Measurements from ENCODE around the gene MCC.

Gene MCC

DNA sequence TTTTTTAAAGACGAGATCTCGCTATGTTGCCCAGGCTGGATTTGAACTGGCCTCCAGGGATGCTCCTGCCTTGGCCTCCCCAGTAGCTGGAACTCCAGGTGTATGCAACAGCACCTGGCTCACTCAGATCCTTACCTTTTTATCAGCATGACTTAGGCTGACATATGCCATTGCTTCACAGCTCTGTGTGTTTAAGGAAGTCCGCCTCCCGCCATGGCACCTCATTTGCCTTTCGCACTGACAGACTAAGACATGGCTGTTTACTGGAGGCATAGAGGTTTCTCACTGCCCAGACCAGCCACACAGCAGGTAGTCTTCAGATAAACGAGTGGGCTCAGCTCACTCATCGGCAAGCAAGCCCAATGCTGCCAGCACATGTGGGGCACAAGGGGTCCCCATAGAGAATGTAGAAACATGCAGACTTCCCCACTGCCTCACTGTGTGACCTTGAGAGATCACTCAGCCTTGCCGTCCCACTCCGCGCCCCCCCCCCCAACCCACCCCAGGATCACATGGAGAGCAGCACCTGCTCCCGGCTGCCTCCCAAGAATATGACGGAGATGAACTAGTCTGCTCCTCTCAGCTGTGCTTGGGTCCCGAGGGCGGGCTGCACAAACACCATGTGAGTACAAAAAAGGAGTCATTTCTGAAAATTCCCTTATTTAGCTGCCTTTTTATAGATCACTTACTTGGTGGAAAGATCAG lies 448.9 kb downstream of the MCC start:
- no peaks in the 10 kb centered on the region for H3K9me3 Mint-ChIP-seq
- peaks cover 2% of the 10 kb centered on the region for H3K36me3 Mint-ChIP-seq
- no peak overlapping the region for H3K27ac Mint-ChIP-seq

DNA sequence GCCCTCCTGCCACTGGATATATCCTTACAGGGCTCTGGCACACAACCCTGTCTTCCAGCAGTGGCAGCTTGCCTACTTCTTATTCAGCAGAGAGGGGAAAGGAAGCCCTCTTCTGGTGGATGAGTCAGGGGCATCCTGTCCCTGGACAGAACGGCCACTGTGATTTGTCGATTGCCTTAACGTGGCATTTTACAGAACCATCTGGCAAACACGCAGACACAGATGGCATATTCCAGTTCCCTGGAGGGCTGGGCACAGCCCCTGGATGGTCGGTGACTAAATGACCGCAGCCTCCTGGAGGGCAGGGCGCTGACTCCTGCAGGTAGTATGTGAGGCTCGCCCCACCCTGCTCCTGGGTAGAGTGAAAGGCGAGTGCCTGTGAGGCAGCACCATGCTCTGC lies 449.5 kb downstream of the MCC start:
- peaks cover 13% of the 10 kb centered on the region for H3K27me3 Mint-ChIP-seq

More for the DNA sequence above, 448.9 kb downstream of the MCC start:
- no peak overlapping the region for H3K4me3 Mint-ChIP-seq
- H3K4me1 Mint-ChIP-seq = no peaks in the 10 kb centered on the region
- H3K27me3 Mint-ChIP-seq = peaks cover 13% of the 10 kb centered on the region
- DNase-seq (ENCODE audit: low spot score in 2 of 2) = no peak
- ATAC-seq (ENCODE audit: low read depth) = no peak

DNA sequence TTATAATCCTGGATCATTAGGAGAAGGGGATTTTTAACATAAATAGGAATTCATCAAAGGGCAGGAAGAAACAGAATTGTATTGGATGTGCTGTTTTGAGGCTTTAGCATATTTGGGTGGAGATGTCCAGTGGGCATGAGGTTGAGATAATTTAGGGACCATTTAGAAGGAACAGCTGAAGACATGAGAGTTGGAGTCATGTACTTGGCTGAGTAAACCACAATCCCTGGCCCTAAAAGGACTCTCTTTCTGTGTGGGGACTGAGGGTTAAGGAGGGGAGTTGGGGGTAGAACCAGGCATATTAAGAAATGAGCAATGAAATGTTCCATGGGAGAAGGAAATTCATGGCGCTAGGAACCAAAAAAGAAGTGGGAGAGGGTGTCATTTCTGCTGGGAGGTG lies 450.1 kb downstream of the MCC start:
- Mint-ChIP-seq H3K4me3 (no peak overlapping the region), H3K9me3 (no peaks in the 10 kb centered on the region), H3K36me3 (peaks cover 2% of the 10 kb centered on the region), H3K27me3 (peaks cover 13% of the 10 kb centered on the region), H3K27ac (no peak overlapping the region), H3K4me1 (no peaks in the 10 kb centered on the region)
- ATAC-seq (ENCODE audit: low read depth) = no peak
- no peak for DNase-seq (ENCODE audit: low spot score in 2 of 2)

More for the DNA sequence above, 449.5 kb downstream of the MCC start:
- Mint-ChIP-seq H3K4me3 (no peak overlapping the region), H3K36me3 (peaks cover 2% of the 10 kb centered on the region), H3K4me1 (no peaks in the 10 kb centered on the region), H3K27ac (no peak overlapping the region), H3K9me3 (no peaks in the 10 kb centered on the region)
- DNase-seq (ENCODE audit: low spot score in 2 of 2) = no peak
- ATAC-seq (ENCODE audit: low read depth) = no peak

DNA sequence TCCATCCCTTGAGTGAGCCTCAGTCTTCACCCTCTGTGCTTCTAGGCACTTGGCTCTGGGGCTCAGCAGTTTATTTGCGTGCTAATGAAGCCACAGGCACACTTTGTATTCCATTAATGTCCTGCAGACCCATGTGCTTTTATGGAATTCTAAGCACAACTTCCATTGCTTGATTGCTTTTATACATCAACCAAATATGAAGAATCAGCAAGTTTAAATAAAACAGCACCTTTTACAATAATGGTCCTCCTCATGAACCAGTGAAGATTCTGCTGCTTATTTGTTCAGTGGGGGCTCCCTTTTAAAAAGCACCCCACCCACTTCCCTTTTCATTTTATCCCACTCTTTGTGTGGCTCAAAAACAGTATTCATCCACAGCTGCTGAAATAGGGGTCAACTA lies 451.4 kb downstream of the MCC start:
- H3K36me3 Mint-ChIP-seq = no peaks in the 10 kb centered on the region
- H3K27me3 Mint-ChIP-seq = peaks cover 11% of the 10 kb centered on the region
- no peaks in the 10 kb centered on the region for H3K9me3 Mint-ChIP-seq
- H3K4me1 Mint-ChIP-seq = peaks cover 3% of the 10 kb centered on the region
- no peak overlapping the region for H3K27ac Mint-ChIP-seq
- no peak for DNase-seq (ENCODE audit: low spot score in 2 of 2)
- ATAC-seq (ENCODE audit: low read depth) = no peak
- no peak overlapping the region for H3K4me3 Mint-ChIP-seq

DNA sequence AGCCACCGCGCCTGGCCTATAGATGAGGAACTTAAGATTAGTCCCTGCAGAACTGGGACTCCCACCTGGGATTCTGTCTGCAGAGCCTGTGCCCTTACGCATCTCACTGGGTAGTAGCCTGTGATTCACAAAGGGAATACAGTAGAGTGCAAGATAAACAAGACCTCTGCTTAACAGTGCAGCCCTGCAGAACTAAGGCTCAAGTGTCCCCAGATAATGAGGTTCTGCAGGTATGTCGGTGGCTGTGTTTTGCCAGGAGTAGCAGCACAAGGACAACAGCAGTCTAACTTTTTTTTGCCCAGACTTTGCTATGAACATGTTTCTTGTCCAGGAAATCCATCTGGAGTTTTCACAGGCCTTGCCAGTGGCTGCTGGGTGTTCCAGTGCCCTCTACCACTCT lies 451.9 kb downstream of the MCC start:
- Mint-ChIP-seq H3K9me3 (no peaks in the 10 kb centered on the region), H3K4me1 (peaks cover 3% of the 10 kb centered on the region), H3K27me3 (peaks cover 11% of the 10 kb centered on the region), H3K36me3 (no peaks in the 10 kb centered on the region), H3K4me3 (no peak overlapping the region), H3K27ac (no peak overlapping the region)
- DNase-seq (ENCODE audit: low spot score in 2 of 2) (no peak), ATAC-seq (ENCODE audit: low read depth) (no peak)

DNA sequence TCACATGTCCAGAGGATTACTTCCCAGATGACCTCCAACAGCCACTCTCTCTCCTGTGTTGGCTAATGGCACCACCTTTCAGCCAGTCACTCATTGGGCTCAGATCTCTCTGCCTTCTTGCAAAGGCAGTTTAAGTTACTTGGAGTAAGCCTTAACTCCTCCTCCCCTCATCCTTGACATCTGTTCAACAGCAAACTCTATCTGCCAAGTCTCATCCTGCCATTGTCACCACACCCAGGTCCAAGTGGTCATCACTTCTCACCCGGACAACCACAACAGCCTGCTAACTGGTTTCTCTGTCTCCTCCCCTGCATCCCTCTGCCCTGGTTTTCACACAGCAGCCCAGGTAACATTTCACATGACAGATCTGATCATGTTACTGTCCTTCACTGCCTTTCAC lies 453.2 kb downstream of the MCC start:
- Mint-ChIP-seq H3K27me3 (peaks cover 10% of the 10 kb centered on the region), H3K9me3 (no peaks in the 10 kb centered on the region), H3K27ac (no peak overlapping the region), H3K4me1 (peaks cover 3% of the 10 kb centered on the region), H3K36me3 (no peaks in the 10 kb centered on the region), H3K4me3 (no peak overlapping the region)
- ATAC-seq (ENCODE audit: low read depth) = no peak
- no peak for DNase-seq (ENCODE audit: low spot score in 2 of 2)

DNA sequence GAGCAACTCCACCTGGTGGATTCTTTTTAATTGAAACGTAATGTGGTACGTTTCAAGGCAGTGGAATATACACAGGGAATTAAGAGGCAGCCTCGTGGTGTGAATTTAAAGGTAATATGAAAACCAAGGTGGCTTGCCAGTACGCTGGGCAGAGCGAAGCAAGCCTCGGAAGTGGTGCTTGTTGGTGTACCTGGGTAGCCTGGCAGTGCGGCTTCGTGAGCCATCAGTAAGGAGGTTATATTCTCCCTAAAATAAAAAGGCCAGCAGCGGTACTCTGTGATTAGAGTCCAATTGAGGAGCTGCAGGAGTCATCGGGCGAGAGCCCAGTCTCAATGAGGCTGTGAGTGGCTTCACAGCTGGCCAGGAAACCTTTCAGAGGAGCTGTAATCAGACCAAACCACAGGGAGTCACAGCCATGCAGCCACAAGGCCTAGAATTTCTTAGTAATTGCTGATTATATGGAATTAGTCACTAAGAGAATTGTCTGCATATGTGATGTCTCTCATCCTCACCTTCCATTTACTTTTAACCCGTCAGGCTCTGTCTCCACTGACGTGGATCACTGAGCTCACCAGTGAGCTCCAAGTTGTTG lies 454.0 kb downstream of the MCC start:
- ATAC-seq (ENCODE audit: low read depth) = no peak
- Mint-ChIP-seq H3K27ac (no peak overlapping the region), H3K36me3 (no peaks in the 10 kb centered on the region), H3K4me1 (peaks cover 3% of the 10 kb centered on the region), H3K4me3 (no peak overlapping the region), H3K9me3 (no peaks in the 10 kb centered on the region), H3K27me3 (peaks cover 10% of the 10 kb centered on the region)
- no peak for DNase-seq (ENCODE audit: low spot score in 2 of 2)

DNA sequence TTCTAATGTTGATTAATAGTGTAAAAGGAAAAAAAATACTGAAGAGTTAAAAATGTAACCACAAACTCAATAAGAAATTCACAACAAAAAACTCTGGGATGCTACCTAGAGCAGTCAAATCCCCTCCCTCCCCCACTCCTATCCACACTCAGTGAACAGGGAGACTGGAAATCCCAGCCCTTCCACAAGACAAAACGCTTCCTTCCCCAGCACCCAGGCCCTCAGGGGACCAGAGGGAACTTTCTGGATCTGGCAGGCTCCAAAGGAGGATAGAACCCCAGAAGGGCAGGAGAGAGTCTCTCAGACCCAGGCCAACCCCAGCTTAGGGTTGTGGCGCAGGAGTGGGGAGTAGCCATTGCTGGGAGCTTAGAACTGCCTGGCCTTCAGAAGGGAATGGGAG lies 456.7 kb downstream of the MCC start:
- peaks cover 10% of the 10 kb centered on the region for H3K36me3 Mint-ChIP-seq
- no peak for ATAC-seq (ENCODE audit: low read depth)
- H3K9me3 Mint-ChIP-seq = no peaks in the 10 kb centered on the region
- H3K27ac Mint-ChIP-seq = no peak overlapping the region
- H3K4me1 Mint-ChIP-seq = peaks cover 3% of the 10 kb centered on the region
- no peak for DNase-seq (ENCODE audit: low spot score in 2 of 2)
- H3K27me3 Mint-ChIP-seq = no peaks in the 10 kb centered on the region
- H3K4me3 Mint-ChIP-seq = no peak overlapping the region

DNA sequence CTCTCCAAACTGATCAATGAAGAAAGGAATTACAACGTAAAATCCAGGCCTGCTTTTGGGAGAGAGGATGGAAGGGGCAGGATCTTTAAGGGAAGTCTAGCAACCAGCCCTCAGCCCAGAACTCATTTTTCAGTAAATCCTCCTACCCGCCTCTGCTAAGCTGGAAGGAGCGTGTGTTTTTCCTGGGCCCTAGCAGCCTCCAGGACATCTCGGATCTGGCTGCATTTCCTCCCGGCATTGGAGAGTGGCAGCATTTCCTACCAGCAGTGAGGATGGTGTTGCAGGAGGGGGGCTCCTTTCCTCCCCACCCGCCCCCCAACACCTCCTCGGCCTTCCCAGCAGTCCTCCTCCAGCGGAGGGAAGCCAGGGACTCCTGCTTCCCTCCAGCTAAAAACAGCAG lies 457.1 kb downstream of the MCC start:
- peaks cover 3% of the 10 kb centered on the region for H3K4me1 Mint-ChIP-seq
- no peak for DNase-seq (ENCODE audit: low spot score in 2 of 2)
- no peak overlapping the region for H3K27ac Mint-ChIP-seq
- no peaks in the 10 kb centered on the region for H3K9me3 Mint-ChIP-seq
- ATAC-seq (ENCODE audit: low read depth) = no peak
- no peak overlapping the region for H3K4me3 Mint-ChIP-seq
- H3K36me3 Mint-ChIP-seq = peaks cover 11% of the 10 kb centered on the region
- H3K27me3 Mint-ChIP-seq = no peaks in the 10 kb centered on the region

DNA sequence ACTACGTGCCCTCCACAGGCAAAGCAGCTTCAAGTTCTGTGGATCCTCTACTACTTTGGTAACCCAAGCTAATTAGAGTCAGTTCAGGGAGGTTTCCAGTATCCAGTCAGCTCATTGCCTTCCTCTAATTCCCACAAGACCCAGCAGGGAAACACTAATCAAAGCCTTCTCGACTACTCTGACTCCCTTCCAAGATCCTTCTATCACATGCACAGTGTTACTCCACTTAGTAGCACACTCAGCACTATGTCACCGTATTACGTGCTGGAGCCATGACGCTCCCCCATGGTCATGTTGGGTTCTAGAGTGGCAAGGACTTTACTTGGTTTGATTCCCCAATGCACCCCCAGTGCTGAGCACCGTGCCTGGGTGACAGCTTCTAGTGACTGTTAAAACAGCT lies 458.6 kb downstream of the MCC start:
- Mint-ChIP-seq H3K27me3 (no peaks in the 10 kb centered on the region), H3K27ac (no peak overlapping the region), H3K4me3 (no peak overlapping the region), H3K4me1 (peaks cover 3% of the 10 kb centered on the region), H3K9me3 (no peaks in the 10 kb centered on the region), H3K36me3 (peaks cover 11% of the 10 kb centered on the region)
- ATAC-seq (ENCODE audit: low read depth) (no peak), DNase-seq (ENCODE audit: low spot score in 2 of 2) (no peak)

DNA sequence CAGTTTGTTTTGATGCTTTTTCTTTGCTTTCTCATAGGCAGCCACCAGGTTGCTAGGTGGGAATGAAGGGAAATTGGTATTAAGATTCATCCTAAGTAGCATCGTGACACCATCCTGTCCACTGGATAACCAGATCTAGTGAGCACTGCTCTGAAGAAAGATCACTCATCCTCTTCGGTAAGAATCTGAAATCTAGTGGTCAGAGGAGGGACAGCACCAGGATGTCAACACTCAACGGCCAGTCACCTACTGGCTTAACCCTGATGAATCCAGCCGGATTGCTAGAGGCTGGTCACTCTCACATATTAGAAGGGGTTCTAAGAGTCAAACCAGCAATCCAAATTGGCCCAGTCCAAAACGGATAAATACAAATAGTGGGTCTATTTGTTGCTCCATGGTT lies 460.8 kb downstream of the MCC start:
- ATAC-seq (ENCODE audit: low read depth) (no peak), DNase-seq (ENCODE audit: low spot score in 2 of 2) (no peak)
- Mint-ChIP-seq H3K27me3 (no peaks in the 10 kb centered on the region), H3K36me3 (peaks cover 11% of the 10 kb centered on the region), H3K27ac (no peak overlapping the region), H3K4me3 (no peak overlapping the region), H3K9me3 (no peaks in the 10 kb centered on the region), H3K4me1 (peaks cover 5% of the 10 kb centered on the region)

DNA sequence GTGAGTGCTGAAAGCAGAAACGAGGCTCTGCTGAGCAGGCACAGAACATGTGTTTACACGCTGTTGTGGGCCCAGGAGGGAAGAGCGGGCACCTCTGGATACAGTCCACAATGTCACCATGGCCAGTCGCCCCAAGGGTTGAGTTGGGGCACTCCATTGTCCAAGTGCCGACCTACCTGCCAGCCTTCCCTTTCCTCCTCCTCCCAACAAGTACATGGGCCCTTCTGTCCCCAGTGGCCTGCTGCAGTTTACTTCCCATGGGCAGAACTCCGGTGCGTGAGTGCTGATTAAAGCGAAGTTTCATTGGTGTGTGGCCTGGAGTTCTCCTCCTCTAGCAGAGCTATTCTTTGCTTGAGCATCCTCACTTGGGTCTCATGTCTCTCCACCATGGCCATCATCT lies 461.2 kb downstream of the MCC start:
- no peak overlapping the region for H3K27ac Mint-ChIP-seq
- no peak overlapping the region for H3K4me3 Mint-ChIP-seq
- no peaks in the 10 kb centered on the region for H3K27me3 Mint-ChIP-seq
- no peaks in the 10 kb centered on the region for H3K9me3 Mint-ChIP-seq
- DNase-seq (ENCODE audit: low spot score in 2 of 2) = no peak
- H3K36me3 Mint-ChIP-seq = peaks cover 11% of the 10 kb centered on the region
- peaks cover 9% of the 10 kb centered on the region for H3K4me1 Mint-ChIP-seq
- no peak for ATAC-seq (ENCODE audit: low read depth)

DNA sequence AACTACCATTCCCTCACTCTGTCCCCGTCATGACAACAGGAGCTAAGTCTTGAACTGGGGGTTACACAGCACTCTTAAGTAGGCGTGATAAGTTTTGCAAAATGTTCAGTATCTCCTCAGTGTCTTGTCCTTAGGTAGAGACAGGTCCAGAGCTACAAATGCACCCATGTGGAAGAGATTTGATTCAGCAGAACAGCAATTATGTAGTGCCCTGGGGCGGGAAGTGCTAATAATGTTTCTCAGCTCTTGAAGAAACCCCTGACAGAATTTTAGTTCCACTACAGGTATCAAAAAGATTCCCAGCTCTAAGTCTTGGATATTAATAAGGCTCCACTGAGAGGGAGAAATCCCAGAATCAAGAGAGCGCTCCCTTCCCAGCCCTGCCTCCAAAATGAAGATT lies 462.0 kb downstream of the MCC start:
- peaks cover 12% of the 10 kb centered on the region for H3K4me1 Mint-ChIP-seq
- no peak for DNase-seq (ENCODE audit: low spot score in 2 of 2)
- no peaks in the 10 kb centered on the region for H3K9me3 Mint-ChIP-seq
- no peaks in the 10 kb centered on the region for H3K27me3 Mint-ChIP-seq
- ATAC-seq (ENCODE audit: low read depth) = no peak
- no peak overlapping the region for H3K4me3 Mint-ChIP-seq
- H3K36me3 Mint-ChIP-seq = peaks cover 11% of the 10 kb centered on the region
- H3K27ac Mint-ChIP-seq = no peak overlapping the region

DNA sequence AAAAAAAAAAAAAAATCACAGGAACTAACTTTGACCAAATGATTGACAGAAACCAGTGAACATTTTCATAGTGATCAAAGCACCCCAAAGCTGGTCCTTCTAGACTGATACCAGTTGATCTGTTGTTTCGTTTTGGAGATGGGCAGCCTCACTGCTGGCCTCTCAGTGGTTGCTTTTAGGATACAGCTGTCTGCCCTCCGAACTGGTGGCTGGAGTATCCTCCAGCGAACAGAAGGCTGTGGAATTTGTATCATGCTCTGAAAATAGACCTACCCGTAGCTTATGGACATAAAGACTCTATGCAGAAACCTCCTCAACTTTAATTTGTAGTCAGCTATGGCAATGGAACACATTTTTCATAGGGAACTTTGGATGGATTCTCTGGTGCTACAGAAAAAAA lies 462.7 kb downstream of the MCC start:
- Mint-ChIP-seq H3K4me1 (peaks cover 12% of the 10 kb centered on the region), H3K9me3 (no peaks in the 10 kb centered on the region), H3K27me3 (no peaks in the 10 kb centered on the region), H3K4me3 (no peak overlapping the region), H3K27ac (no peak overlapping the region), H3K36me3 (peaks cover 11% of the 10 kb centered on the region)
- DNase-seq (ENCODE audit: low spot score in 2 of 2) (no peak), ATAC-seq (ENCODE audit: low read depth) (no peak)

DNA sequence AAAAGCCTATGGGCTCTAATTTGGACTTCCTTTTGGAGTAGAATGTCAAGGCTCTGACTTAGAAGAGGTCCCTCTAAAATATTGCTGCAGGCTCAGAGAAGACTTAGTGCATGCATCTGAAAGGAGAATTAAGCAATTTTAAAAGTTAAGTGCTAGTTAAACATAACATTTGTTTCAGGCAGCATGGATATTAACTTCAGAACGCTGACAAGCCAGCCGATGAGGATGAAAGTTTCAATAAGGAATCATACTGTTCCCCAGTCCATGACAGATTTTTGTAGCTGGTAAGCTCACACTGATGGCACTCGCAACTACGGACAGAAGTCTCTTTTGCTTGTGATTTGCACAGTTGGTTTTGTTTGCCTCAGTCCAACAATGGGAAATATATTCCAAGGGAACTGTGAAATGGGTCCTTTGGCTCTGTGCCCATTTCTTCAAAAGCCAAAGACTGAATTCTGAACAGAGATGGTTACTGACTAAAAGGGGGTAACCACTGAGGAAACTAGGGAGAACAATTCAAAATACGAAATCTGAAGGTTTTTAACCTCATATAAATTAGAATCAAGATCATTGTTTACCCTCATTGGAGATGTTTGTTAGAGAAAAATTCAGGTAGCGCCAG lies 464.1 kb downstream of the MCC start:
- Mint-ChIP-seq H3K9me3 (no peaks in the 10 kb centered on the region), H3K27me3 (no peaks in the 10 kb centered on the region), H3K36me3 (peaks cover 13% of the 10 kb centered on the region), H3K4me3 (no peak overlapping the region), H3K4me1 (peaks cover 12% of the 10 kb centered on the region), H3K27ac (no peak overlapping the region)
- ATAC-seq (ENCODE audit: low read depth) (no peak), DNase-seq (ENCODE audit: low spot score in 2 of 2) (no peak)
